ENCODE data around the gene CFAP97D2.
"Not testable (repeated sequence)": the region's sequence is repeated elsewhere in the genome, so short reads cannot be mapped to it uniquely, and the experiment has no call there.

The CFAP97D2 gene

DNA sequence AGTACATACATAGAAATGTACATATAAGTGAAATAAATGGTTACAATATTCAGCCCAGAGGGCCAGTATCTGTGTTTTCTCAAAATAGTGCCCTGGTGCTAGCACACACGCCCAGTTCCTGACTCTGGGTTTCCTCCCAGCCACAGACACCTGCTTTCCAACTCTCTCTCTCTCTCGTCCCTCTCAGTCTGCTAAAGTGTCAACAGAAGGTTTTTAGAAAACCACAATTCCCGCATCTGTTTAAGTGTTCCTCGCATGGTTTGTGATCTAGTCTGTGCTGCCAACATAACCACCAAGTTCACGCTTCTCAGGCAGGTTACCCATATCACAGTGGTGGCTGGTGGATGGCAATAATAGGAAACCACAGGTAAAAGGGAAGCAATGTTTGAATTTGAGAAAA, 84.5 kb downstream of the CFAP97D2 start:
- TF ChIP-seq, protein P1, sequence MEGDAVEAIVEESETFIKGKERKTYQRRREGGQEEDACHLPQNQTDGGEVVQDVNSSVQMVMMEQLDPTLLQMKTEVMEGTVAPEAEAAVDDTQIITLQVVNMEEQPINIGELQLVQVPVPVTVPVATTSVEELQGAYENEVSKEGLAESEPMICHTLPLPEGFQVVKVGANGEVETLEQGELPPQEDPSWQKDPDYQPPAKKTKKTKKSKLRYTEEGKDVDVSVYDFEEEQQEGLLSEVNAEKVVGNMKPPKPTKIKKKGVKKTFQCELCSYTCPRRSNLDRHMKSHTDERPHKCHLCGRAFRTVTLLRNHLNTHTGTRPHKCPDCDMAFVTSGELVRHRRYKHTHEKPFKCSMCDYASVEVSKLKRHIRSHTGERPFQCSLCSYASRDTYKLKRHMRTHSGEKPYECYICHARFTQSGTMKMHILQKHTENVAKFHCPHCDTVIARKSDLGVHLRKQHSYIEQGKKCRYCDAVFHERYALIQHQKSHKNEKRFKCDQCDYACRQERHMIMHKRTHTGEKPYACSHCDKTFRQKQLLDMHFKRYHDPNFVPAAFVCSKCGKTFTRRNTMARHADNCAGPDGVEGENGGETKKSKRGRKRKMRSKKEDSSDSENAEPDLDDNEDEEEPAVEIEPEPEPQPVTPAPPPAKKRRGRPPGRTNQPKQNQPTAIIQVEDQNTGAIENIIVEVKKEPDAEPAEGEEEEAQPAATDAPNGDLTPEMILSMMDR (IDR thresholded peaks at IDR 0.05; ENCODE audit: low read depth, low read length, missing control alignments) = no peak
- no peak for DNase-seq (ENCODE audit: extremely low read depth, low read depth)
- H3K4me3 ChIP-seq (replicated peaks; ENCODE audit: low read depth, low read length) = no peak overlapping the region

DNA sequence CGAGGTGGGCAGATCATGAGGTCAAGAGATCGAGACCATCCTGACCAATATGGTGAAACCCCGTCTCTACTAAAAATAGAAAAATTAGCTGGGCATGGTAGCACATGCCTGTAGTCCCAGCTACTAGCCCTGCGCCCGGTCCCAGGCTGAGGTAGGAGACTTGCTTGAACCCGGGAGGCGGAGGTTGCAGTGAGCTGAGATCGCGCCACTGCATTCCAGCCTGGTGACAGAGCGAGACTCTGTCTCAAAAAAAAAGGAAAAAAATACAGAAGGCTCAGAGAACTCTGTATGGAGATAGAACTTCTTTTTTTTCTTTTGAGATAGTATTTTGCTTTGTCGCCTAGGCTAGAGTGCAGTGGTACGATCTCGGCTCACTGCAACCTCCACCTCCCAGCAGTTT, 85.3 kb downstream of the CFAP97D2 start:
- DNase-seq (ENCODE audit: extremely low read depth, low read depth); H3K4me3 ChIP-seq (replicated peaks; ENCODE audit: low read depth, low read length): not testable (repeated sequence)

DNA sequence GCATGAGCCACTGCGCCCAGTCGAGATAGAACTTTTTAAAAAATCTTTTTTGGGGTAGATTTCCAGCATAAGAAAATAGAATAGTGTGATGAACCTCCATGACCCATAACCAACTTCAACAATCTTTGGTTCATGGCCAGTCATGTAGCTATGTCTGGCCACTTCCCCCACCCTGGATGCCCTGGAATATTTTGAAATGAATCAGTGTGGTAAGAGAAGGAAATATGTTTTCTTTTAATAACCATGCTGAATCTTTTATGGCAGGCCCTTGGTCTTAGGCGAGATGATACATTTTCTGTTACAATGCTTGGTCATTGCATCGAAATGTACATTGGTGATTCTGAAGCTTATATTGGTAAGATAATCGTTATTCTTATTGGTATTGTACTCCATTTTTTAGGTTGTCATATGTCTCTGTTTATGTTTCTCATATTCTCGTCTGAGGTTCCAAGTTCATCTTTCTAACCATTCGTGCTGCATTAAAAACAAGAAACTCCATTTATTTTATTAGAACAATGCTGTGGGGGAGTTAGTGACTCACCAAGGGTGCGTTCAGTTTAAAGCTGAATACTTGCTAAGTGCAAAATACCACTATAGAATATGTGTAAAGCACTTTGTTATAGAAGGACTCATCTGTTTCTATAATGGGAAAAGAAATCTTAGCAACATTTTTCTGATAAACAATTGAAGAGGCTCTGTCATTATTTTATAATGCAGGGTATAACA, 86.0 kb downstream of the CFAP97D2 start:
- no peak overlapping the region for H3K4me3 ChIP-seq (replicated peaks; ENCODE audit: low read depth, low read length)
- TF ChIP-seq, protein P1 (IDR thresholded peaks at IDR 0.05; ENCODE audit: low read depth, low read length, missing control alignments) = no peak
- DNase-seq (ENCODE audit: extremely low read depth, low read depth) = no peak

DNA sequence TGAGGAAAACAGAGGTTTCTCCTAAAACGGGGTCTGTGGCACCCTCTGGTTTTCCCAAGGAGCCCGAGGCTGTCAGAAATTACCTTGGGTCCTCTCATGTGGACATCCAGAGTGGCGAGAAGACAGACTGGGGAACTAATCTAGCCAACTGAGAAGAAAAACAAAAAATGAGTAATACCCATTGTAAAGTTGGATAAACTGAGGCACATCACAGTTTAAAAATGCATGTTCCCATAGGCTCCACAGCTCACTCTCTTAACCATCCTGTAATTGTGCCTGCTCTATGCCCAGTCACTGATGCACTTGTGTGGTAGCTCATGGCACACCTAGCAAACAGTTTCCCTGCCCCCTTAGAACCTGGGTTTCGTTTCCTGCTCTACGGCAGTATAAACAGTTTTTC, 87.2 kb downstream of the CFAP97D2 start:
- no peak for DNase-seq (ENCODE audit: extremely low read depth, low read depth)
- TF ChIP-seq, protein P1 (IDR thresholded peaks at IDR 0.05; ENCODE audit: low read depth, low read length, missing control alignments) = no peak
- no peak overlapping the region for H3K4me3 ChIP-seq (replicated peaks; ENCODE audit: low read depth, low read length)

DNA sequence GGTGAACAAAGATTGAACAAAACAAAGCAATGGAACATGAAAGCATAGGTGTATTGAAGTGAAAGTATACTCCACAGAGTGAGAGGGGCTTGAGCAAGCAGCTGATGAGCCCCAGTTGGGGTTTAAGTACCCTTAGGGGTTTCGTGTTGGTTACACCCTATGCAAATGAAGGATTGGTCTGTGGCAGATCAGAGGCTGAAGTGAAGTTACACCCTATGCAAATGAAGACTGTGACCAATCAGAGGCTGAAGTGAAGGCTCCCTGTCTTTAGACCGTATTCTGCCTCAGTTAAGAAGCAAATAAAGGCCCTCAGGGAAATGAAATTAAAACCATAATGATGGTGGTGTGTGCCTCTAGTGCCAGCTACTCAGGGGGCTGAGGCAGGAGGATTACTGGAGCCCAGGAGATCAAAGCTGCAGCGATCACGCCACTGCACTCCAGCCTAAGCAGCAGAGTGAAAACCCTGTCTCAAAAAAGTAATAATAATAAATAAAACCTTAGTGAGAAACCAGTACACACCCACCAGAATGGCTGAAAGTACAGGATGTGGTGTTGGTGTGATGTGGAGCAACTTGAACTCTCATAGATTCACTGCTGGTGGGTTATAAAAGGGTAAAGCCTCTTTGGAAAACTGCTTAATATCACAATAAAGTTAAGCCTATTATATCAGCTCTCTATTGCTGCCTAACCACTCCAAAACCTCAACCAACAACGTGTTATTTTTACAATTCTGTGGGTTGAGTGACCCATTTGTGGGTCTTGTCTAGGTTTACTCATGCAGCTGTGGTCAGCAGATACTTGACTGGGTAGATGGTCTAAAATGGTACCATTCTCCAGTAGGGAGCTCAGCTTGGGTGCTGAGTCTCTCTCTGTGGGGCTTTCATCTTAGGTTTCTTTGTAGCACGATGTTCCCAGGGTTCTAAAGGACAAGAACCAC, 89.6 kb downstream of the CFAP97D2 start:
- no peak for DNase-seq (ENCODE audit: extremely low read depth, low read depth)
- TF ChIP-seq, protein P1 (IDR thresholded peaks at IDR 0.05; ENCODE audit: low read depth, low read length, missing control alignments) = no peak
- H3K4me3 ChIP-seq (replicated peaks; ENCODE audit: low read depth, low read length) = no peak overlapping the region

DNA sequence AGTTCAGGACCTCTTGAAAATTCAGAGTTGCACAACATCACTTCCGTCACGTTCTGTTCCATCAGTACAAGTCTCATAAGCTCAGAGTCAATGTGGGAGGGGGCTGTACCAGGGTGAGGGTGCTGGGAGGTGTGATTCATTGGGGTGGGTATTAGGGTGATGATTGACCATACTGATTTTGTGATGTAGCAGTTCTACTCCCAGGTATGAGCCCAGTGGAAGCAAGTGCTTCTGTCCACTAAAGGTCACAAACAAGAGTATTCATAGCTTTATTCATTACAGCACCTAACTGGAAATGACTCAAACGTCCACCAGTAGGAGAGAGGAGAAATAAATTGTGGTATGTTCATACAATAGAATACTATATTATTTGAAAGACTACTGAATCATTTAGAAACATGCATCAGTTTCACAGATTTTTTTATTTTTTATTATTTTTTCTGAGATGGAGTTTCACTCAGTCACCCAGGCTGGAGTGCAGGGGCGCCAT, 90.3 kb downstream of the CFAP97D2 start:
- TF ChIP-seq, protein P1 (IDR thresholded peaks at IDR 0.05; ENCODE audit: low read depth, low read length, missing control alignments) = no peak
- H3K4me3 ChIP-seq (replicated peaks; ENCODE audit: low read depth, low read length) = no peak overlapping the region
- DNase-seq (ENCODE audit: extremely low read depth, low read depth) = no peak
